H1 (cell line): ENCODE data around the gene KPNA3.

Experiments used
- CREB1 ChIP-seq: IDR thresholded peaks from 2 replicates; pipeline ENCODE4 v1.6.1; 2012; ENCODE audit warnings: inconsistent platforms
- CTCF ChIP-seq, 3 experiments: IDR thresholded peaks; 1 replicate in 2 of 3; 2 replicates in 1 of 3; pipeline versions ENCODE4 v1.5.1 to v1.6.1; 2011; ENCODE audit warnings: low read length in 3 of 3, mild to moderate bottlenecking in 3 of 3, inconsistent platforms in 2 of 3, low read depth in 1 of 3, moderate library complexity in 1 of 3; ENCODE audit not compliant: insufficient read depth in 1 of 3; ENCODE audit errors: control extremely low read depth in 1 of 3
- EZH2 ChIP-seq: fragments of 200-600 bp; sonication (generic); IDR thresholded peaks from 2 replicates; pipeline ENCODE4 v1.7.1; 2012; ENCODE audit warnings: low read depth, mild to moderate bottlenecking, moderate library complexity, low read length, inconsistent platforms; ENCODE audit not compliant: severe bottlenecking
- GTF2F1 ChIP-seq: IDR thresholded peaks from 2 replicates; pipeline ENCODE4 v1.6.1; 2012; ENCODE audit warnings: low read depth, low read length, improper control_type of control experiment, borderline replicate concordance
- MAFK ChIP-seq: IDR thresholded peaks from 2 replicates; pipeline ENCODE4 v1.6.1; 2012; ENCODE audit warnings: low read depth, mild to moderate bottlenecking, improper control_type of control experiment, low read length
- NANOG ChIP-seq: IDR thresholded peaks from 2 replicates; pipeline ENCODE4 v1.6.1; 2011; ENCODE audit warnings: low read length, low read depth, mild to moderate bottlenecking, inconsistent platforms; ENCODE audit not compliant: insufficient read depth, poor library complexity, severe bottlenecking
- NRF1 ChIP-seq: IDR thresholded peaks from 2 replicates; pipeline ENCODE4 v1.6.1; 2011; ENCODE audit warnings: mild to moderate bottlenecking, low read depth, low read length, improper control_type of control experiment
- RAD21 ChIP-seq, 2 experiments: IDR thresholded peaks in 1 of 2; conservative IDR thresholded peaks in 1 of 2; 2 replicates each; pipeline ENCODE4 v1.6.1; 2011; ENCODE audit warnings: low read depth in 2 of 2, low read length in 2 of 2, improper control_type of control experiment in 1 of 2, inconsistent platforms in 1 of 2, mild to moderate bottlenecking in 1 of 2, moderate library complexity in 1 of 2
- TAF7 ChIP-seq: optimal IDR thresholded peaks from 2 replicates; pipeline ENCODE3; 2011; ENCODE audit warnings: low read depth, mild to moderate bottlenecking, inconsistent platforms, low read length, moderate library complexity, borderline replicate concordance
- YY1 ChIP-seq: IDR thresholded peaks from 2 replicates; pipeline ENCODE4 v1.6.1; 2011; ENCODE audit warnings: low read depth, mild to moderate bottlenecking, low read length

- no peak for TF ChIP-seq CREB1
- TF ChIP-seq YY1, result no peak
- TF ChIP-seq RAD21 (IDR thresholded peaks at IDR 0.05 in 1 of 2, conservative IDR thresholded peaks at IDR 0.05 in 1 of 2; ENCODE audit: low read depth in 2 of 2, low read length in 2 of 2), result no peak
- TF ChIP-seq NANOG, result no peak
- no peak for TF ChIP-seq TAF7
- no peak for TF ChIP-seq CTCF (IDR thresholded peaks at IDR 0.05; ENCODE audit: control extremely low read depth in 1 of 3, insufficient read depth in 1 of 3, low read depth in 1 of 3, low read length in 3 of 3)
- no peak for TF ChIP-seq EZH2
- TF ChIP-seq MAFK, result no peak
- TF ChIP-seq NRF1, result no peak
- no peak for TF ChIP-seq GTF2F1
Observed at GRCh38 chr13:49670828-49671227, 121.7 kb downstream of the KPNA3 start.
